ENCODE data around the gene RTEL1. TPM values are rescaled to one million over a fixed set of nuclear protein-coding genes. Genes with fewer than 3 reads are reported as not detected.

The RTEL1 gene
- polyA plus RNA-seq, 1 of the 3 experiments (the other 2 are of a cell fraction) = 9.9 TPM

DNA sequence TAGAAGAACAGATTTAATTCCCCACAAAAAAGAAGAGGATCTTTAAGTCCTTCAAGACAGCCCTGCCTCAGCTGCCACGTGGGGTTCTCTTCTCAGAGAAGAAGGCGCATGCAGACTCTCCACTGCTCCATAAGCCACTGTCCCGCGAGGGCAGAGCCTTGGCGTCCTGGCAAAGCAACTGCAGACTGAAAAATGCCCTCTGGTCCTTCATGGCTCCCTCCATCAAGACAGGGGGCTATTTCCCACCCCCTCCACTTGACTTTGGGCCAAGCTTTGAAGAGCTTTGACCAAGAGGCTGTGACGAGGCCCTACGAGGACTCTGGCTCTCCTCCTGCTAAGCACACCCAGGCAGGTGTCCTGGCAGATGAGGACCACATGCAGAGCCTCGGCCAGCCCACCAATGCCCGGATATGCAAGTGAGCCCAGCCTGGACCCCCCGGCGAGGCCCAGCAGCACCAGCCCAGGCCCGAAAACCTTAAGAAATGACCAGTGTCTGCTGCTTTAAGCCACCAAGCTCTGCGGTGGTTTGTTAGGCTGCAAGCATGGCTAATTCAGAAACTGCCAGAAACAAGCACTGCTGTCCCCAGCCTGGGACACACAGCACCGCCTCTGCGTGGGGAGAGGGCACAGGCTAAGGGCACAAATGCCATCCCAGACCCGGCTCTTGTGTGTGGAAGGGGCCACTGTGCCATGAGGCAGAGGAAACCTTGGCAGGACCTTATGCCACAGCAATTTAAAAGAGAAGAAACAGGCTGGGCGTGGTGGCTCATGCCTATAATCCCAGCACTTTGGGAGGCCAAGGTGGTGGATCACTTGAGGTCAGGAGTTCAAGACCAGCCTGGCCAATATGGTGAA lies 47.3 kb upstream of the RTEL1 start:
- no peaks in the 10 kb centered on the region for H3K9me3 ChIP-seq
- no peaks in the 10 kb centered on the region; a peak in 1 of 4 replicates for H3K4me1 ChIP-seq (ENCODE audit: control insufficient read depth in 1 of 2, insufficient read depth in 2 of 2, low read depth in 1 of 2, low read length in 1 of 2)
- 94% methylated on average over 9 of the region's 17 CpGs for WGBS (ENCODE audit: low lambda C conversion rate)
- no peak overlapping the region for H3K9ac ChIP-seq
- peaks cover 12% of the 10 kb centered on the region for H3K79me2 ChIP-seq (ENCODE audit: insufficient read depth)
- ChIA-PET POLR2A (no interaction called here), CTCF (interaction anchor here (1.6 kb wide), 1 partner anchor 73 kb away, joined by 4 read pairs; no protein-coding TSS in a partner anchor)
- no peak overlapping the region for H3K4me2 ChIP-seq
- DNase-seq = no peak
- H3K9me2 ChIP-seq = no peaks in the 10 kb centered on the region
- H3F3A ChIP-seq (replicated peaks; ENCODE audit: insufficient read depth) = no peaks in the 10 kb centered on the region
- H4K20me1 ChIP-seq (ENCODE audit: insufficient read depth) = no peaks in the 10 kb centered on the region
- TF ChIP-seq NRF1 (IDR thresholded peaks at IDR 0.05; ENCODE audit: low read depth, low read length) = no peak
- TF ChIP-seq CHD2 (IDR thresholded peaks at IDR 0.05; ENCODE audit: low read length, partially characterized antibody) = no peak
- TF ChIP-seq, protein P1, sequence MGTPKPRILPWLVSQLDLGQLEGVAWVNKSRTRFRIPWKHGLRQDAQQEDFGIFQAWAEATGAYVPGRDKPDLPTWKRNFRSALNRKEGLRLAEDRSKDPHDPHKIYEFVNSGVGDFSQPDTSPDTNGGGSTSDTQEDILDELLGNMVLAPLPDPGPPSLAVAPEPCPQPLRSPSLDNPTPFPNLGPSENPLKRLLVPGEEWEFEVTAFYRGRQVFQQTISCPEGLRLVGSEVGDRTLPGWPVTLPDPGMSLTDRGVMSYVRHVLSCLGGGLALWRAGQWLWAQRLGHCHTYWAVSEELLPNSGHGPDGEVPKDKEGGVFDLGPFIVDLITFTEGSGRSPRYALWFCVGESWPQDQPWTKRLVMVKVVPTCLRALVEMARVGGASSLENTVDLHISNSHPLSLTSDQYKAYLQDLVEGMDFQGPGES (IDR thresholded peaks at IDR 0.05; ENCODE audit: low read depth, low read length) = no peak
- TF ChIP-seq MEF2A (IDR thresholded peaks at IDR 0.05; ENCODE audit: borderline replicate concordance, low read depth) = no peak
- TF ChIP-seq SIN3A (IDR thresholded peaks at IDR 0.05; ENCODE audit: borderline replicate concordance, low read depth, low read length) = no peak
- TF ChIP-seq RXRA (IDR thresholded peaks at IDR 0.05; ENCODE audit: borderline replicate concordance, low read depth) = no peak
- no peak for TF ChIP-seq TAF1 (IDR thresholded peaks at IDR 0.05; ENCODE audit: borderline replicate concordance, low read depth, low read length)
- H3K27me3 ChIP-seq (ENCODE audit: insufficient read depth) = no peaks in the 10 kb centered on the region
- H3K4me3 ChIP-seq (ENCODE audit: low read depth in 2 of 2, low read length in 1 of 2) = no peak overlapping the region
- H2AFZ ChIP-seq (ENCODE audit: low read depth) = no peak overlapping the region
- no peak overlapping the region for H3K27ac ChIP-seq (ENCODE audit: low read depth in 2 of 2, low read length in 1 of 2)
- H3K36me3 ChIP-seq (replicated peaks in 1 of 2; ENCODE audit: control insufficient read depth in 1 of 2, insufficient read depth in 2 of 2, low read length in 1 of 2) = peaks cover 0 to 7% of the 10 kb centered on the region in 2 experiments

DNA sequence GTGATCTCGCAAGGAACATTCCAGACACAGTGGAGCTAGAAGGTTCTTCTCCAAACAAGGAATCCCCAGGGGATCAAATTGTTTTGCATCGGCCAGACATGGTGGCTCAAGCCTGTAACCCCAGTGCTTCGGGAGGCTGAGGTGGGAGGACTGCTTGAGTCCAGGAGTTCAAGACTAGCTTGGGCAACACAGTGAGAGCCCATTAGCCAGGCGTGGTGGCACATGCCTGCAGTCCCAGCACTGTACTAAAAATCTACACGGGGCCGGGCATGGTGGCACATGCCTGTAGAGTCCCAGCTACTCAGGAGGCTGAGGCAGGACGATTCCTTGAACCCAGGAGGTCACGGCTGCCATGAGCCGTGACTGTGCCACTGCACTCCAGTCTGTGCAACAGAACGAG lies 46.5 kb upstream of the RTEL1 start:
- H3K79me2 ChIP-seq (ENCODE audit: insufficient read depth) = peaks cover 9% of the 10 kb centered on the region
- H3K36me3 ChIP-seq (replicated peaks in 1 of 2; ENCODE audit: control insufficient read depth in 1 of 2, insufficient read depth in 2 of 2, low read length in 1 of 2) = peaks cover 0 to 7% of the 10 kb centered on the region in 2 experiments
- no peaks in the 10 kb centered on the region for H4K20me1 ChIP-seq (ENCODE audit: insufficient read depth)
- H2AFZ ChIP-seq (ENCODE audit: low read depth) = no peak overlapping the region
- H3K9me3 ChIP-seq = no peaks in the 10 kb centered on the region
- no peak overlapping the region for H3K4me2 ChIP-seq
- no peak for DNase-seq
- no peaks in the 10 kb centered on the region for H3K9me2 ChIP-seq
- ChIA-PET POLR2A (no interaction called here), CTCF (interaction anchor here (0.8 to 1.6 kb wide), 2 partner anchors 16 to 73 kb away, joined by 3 to 4 read pairs; no protein-coding TSS in a partner anchor)
- no peaks in the 10 kb centered on the region for H3K27me3 ChIP-seq (ENCODE audit: insufficient read depth)
- no peak overlapping the region for H3K4me3 ChIP-seq (ENCODE audit: low read depth in 2 of 2, low read length in 1 of 2)
- H3K9ac ChIP-seq = no peak overlapping the region
- no peak overlapping the region for H3K27ac ChIP-seq (ENCODE audit: low read depth in 2 of 2, low read length in 1 of 2)
- H3F3A ChIP-seq (replicated peaks; ENCODE audit: insufficient read depth) = no peaks in the 10 kb centered on the region
- no peaks in the 10 kb centered on the region; a peak in 1 of 4 replicates for H3K4me1 ChIP-seq (ENCODE audit: control insufficient read depth in 1 of 2, insufficient read depth in 2 of 2, low read depth in 1 of 2, low read length in 1 of 2)
- 93% methylated on average over 6 of the region's 10 CpGs for WGBS (ENCODE audit: low lambda C conversion rate)
- no peak for TF ChIP-seq EP300 (IDR thresholded peaks at IDR 0.05; ENCODE audit: borderline replicate concordance in 1 of 2, low read depth in 1 of 2, low read length in 1 of 2)
- TF ChIP-seq CHD2 (IDR thresholded peaks at IDR 0.05; ENCODE audit: low read length, partially characterized antibody) = no peak
- TF ChIP-seq, protein P2, sequence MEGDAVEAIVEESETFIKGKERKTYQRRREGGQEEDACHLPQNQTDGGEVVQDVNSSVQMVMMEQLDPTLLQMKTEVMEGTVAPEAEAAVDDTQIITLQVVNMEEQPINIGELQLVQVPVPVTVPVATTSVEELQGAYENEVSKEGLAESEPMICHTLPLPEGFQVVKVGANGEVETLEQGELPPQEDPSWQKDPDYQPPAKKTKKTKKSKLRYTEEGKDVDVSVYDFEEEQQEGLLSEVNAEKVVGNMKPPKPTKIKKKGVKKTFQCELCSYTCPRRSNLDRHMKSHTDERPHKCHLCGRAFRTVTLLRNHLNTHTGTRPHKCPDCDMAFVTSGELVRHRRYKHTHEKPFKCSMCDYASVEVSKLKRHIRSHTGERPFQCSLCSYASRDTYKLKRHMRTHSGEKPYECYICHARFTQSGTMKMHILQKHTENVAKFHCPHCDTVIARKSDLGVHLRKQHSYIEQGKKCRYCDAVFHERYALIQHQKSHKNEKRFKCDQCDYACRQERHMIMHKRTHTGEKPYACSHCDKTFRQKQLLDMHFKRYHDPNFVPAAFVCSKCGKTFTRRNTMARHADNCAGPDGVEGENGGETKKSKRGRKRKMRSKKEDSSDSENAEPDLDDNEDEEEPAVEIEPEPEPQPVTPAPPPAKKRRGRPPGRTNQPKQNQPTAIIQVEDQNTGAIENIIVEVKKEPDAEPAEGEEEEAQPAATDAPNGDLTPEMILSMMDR (IDR thresholded peaks at IDR 0.05) = no peak
- TF ChIP-seq NRF1 (IDR thresholded peaks at IDR 0.05; ENCODE audit: low read depth, low read length) = no peak
- TF ChIP-seq FOXM1 (IDR thresholded peaks at IDR 0.05; ENCODE audit: low read depth) = no peak
- no peak for TF ChIP-seq RAD21 (IDR thresholded peaks at IDR 0.05; ENCODE audit: low read length)
- no peak for TF ChIP-seq NFIC (IDR thresholded peaks at IDR 0.05; ENCODE audit: borderline replicate concordance)
- TF ChIP-seq TEAD4 (IDR thresholded peaks at IDR 0.05; ENCODE audit: borderline replicate concordance, insufficient read depth) = no peak
- no peak for TF ChIP-seq FOXJ3 (CRISPR knock-in tag; IDR thresholded peaks at IDR 0.05)
- TF ChIP-seq POLR2AphosphoS5 (IDR thresholded peaks at IDR 0.05; ENCODE audit: low read depth, low read length) = no peak
- TF ChIP-seq, protein P3, sequence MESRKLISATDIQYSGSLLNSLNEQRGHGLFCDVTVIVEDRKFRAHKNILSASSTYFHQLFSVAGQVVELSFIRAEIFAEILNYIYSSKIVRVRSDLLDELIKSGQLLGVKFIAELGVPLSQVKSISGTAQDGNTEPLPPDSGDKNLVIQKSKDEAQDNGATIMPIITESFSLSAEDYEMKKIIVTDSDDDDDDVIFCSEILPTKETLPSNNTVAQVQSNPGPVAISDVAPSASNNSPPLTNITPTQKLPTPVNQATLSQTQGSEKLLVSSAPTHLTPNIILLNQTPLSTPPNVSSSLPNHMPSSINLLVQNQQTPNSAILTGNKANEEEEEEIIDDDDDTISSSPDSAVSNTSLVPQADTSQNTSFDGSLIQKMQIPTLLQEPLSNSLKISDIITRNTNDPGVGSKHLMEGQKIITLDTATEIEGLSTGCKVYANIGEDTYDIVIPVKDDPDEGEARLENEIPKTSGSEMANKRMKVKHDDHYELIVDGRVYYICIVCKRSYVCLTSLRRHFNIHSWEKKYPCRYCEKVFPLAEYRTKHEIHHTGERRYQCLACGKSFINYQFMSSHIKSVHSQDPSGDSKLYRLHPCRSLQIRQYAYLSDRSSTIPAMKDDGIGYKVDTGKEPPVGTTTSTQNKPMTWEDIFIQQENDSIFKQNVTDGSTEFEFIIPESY (IDR thresholded peaks at IDR 0.05; ENCODE audit: borderline replicate concordance, low read depth) = no peak
- TF ChIP-seq RFX5 (IDR thresholded peaks at IDR 0.05; ENCODE audit: low read length) = no peak

All from SK-N-SH (cell line).